GM12865 (cell line): ENCODE data around the gene ZNF285.
"Not testable (repeated sequence)": the region's sequence is repeated elsewhere in the genome, so short reads cannot be mapped to it uniquely, and the experiment has no call there.

ENCODE experiments used
- DNase-seq: peaks from one replicate; pipeline ENCODE4 v3.0.0; 2010; ENCODE audit warnings: low read depth
- H3K4me3 ChIP-seq: 2 replicates; pipeline ENCODE4 v1.5.1; 2011; ENCODE audit warnings: mild to moderate bottlenecking, low read depth, low read length, control low read depth
- TF ChIP-seq, protein P1 (sequence below): IDR thresholded peaks from 2 replicates; pipeline ENCODE4 v1.5.1; 2011; ENCODE audit warnings: low read length, control low read depth, low read depth, inconsistent platforms; ENCODE audit not compliant: insufficient read depth; ENCODE audit errors: missing control alignments

The ZNF285 gene

DNA sequence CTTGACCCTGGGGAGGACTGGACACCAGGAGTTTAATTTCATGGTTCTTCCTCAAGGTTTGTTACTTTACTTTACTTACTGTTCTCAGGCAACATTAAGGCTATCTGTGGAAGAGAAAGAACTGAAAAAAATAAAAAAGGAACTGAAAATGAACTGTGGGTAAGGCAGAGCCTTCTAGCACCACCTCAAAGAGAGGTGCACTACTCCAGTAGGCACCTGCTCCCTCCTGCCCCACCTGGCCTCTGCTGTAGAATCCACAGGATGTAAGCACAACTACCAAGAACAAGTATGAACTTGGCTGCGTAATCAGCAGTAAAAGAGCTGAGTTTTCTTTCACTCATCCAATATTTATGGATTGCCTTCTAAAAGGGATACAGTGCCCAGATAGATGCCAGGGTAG, 57.2 kb downstream of the ZNF285 start:
- no peak overlapping the region for H3K4me3 ChIP-seq
- peak; percentile 8 for DNase-seq
- TF ChIP-seq, protein P1, sequence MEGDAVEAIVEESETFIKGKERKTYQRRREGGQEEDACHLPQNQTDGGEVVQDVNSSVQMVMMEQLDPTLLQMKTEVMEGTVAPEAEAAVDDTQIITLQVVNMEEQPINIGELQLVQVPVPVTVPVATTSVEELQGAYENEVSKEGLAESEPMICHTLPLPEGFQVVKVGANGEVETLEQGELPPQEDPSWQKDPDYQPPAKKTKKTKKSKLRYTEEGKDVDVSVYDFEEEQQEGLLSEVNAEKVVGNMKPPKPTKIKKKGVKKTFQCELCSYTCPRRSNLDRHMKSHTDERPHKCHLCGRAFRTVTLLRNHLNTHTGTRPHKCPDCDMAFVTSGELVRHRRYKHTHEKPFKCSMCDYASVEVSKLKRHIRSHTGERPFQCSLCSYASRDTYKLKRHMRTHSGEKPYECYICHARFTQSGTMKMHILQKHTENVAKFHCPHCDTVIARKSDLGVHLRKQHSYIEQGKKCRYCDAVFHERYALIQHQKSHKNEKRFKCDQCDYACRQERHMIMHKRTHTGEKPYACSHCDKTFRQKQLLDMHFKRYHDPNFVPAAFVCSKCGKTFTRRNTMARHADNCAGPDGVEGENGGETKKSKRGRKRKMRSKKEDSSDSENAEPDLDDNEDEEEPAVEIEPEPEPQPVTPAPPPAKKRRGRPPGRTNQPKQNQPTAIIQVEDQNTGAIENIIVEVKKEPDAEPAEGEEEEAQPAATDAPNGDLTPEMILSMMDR: no peak

DNA sequence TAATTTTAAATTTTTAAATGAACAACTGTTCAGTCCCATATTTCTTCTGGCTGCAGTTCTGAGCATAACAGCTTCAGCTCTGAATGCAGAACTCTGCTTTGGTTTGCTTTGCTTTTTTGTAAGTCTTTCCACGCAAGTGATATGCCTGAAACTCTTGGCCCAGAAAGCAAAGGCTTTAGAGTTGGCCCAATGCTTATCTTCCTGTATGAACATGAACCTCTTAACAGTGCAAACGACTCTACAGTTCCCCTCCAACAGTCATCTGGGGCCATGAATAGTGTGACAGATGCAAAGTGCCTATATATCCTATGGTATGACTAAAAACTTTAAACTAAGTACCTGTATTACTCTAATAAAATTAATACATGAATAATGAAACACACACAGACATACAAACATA, 59.6 kb downstream of the ZNF285 start:
- no peak for DNase-seq
- TF ChIP-seq, protein P1: no peak
- H3K4me3 ChIP-seq: no peak overlapping the region

DNA sequence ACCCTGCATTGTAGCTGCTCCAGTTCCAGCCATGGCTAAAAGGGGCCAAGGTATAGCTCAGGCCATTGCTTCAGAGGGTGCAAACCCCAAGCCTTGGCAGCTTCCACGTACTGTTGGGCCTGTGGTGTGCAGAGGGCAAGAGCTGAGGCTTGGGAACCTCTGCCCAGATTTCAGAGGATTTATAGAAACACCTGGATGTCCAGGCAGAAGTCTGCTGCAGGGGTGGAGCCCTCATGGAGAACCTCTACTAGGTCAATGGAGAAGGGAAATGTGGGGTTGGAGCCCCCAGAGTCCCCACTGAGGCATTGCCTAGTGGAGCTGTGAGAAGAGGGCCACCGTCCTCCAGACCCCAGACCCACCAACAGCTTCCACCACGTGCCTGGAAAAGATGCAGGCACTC, 66.8 kb downstream of the ZNF285 start:
- not testable (repeated sequence) for DNase-seq, H3K4me3 ChIP-seq
